Medulla oblongata (tissue), 1 donor: ENCODE results near the gene MT1M.
"Not testable (repeated sequence)": the region's sequence is repeated elsewhere in the genome, so short reads cannot be mapped to it uniquely, and the experiment has no call there.

Source experiments
- DNase-seq: peaks from one replicate; pipeline ENCODE4 v3.0.0-alpha.2; 2015; ENCODE audit errors: extremely low spot score

Gene MT1M

DNA sequence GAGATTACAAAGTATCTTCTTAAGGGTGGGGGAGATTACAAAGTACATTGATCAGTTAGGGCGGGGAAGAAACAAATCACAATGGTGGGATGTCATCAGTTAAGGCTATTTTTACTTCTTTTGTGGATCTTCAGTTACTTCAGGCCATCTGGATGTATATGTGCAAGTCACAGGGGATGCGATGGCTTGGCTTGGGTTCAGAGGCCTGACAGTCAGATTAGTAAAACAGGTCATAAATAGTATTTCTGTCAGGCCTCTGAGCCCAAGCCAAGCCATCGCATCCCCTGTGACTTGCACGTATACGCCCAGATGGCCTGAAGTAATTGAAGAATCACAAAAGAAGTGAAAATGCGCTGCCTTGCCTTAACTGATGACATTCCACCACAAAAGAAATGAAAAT, 42.1 kb downstream of the MT1M start:
- DNase-seq, result not testable (repeated sequence)

DNA sequence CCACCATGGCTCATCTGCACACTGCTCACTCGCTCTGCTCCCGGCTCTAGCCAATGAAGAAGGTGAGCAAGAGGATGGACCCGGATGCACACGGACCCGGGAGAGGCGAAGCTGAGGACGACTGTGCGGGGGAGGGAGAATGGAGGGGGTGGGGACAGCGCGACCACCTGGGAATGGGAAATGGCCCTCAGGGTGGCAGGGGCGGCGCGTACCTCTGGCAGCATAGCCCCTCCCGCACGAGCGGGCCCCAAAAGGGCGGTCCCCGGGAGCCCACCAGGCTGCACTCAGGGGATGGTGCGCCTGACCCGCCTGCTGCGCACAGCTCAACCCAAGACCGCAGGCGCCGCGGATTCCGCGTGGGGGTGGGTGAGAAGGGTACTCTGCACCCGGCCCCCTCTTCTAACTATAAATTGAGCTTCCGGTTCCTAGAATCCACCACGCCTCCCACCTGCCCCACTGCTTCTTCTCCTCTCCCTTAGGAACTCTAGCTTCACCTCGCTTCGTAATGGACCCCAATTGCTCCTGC, 43.3 kb downstream of the MT1M start:
- no peak for DNase-seq

DNA sequence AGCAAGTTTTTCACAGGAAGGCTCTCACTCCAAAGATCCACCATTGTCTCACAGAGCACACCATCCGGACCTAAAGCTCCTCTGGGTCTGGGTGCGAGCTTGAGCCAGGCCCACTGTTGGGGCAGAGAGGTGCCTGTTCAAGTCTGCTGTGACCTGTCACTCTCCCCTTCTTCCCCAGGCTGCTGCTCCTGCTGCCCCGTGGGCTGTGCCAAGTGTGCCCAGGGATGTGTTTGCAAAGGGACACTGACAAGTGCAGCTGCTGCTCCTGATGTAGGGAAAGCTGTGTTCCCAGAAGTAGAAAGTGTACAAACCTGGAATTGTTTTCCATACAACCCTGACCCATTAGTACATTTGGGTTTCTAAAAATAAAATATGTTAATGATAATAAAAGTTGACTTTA, 45.0 kb downstream of the MT1M start:
- no peak for DNase-seq

DNA sequence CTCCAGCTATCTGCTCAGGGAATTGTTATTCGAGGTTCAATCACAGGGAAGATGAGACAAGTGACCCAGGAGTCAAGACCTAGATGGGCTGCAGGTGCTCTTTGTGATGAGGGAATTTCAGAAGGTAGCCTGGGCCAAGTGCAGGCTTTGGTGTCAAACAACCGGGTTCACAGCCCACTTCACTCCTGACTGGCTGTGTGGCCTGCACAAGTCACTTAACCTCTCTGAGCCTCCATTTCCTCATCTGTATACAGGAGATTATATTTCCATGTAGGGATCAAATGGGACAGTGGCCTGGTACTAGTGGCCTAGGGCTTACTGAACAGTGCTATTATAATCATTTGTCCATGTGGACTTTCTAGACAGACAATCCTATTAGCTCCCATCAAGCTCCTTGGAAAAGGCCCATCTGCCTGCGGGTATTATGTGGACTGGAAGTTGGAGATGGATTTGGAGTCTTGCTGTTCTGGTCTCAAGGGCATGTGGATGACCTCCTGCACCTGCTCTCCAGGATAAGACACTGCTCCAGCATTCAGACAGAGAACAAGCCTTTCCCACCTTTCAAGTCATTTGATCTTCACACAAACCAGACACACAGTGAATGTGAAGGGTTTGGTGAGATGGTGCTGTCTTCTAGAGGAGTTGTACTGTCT, 46.7 kb downstream of the MT1M start:
- DNase-seq, result no peak

DNA sequence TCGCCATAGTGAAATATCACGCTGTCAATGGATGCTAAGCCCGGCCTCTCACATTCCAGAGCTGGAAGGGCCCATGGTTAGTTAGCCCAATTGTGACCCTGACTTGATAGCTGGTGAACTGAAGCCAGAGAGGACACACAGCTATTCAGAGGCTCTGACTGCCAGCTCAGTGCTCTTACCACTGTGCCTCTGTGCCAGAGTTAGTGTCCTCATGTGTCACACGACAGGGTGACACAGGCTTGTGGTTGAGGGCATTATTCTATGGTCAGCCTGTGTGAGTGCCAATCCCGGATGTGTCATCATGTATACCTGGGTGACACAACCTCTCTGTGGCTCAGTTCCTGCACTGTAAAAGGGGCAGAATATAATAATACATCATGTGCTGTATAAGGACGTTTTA, 47.4 kb downstream of the MT1M start:
- DNase-seq, result no peak

DNA sequence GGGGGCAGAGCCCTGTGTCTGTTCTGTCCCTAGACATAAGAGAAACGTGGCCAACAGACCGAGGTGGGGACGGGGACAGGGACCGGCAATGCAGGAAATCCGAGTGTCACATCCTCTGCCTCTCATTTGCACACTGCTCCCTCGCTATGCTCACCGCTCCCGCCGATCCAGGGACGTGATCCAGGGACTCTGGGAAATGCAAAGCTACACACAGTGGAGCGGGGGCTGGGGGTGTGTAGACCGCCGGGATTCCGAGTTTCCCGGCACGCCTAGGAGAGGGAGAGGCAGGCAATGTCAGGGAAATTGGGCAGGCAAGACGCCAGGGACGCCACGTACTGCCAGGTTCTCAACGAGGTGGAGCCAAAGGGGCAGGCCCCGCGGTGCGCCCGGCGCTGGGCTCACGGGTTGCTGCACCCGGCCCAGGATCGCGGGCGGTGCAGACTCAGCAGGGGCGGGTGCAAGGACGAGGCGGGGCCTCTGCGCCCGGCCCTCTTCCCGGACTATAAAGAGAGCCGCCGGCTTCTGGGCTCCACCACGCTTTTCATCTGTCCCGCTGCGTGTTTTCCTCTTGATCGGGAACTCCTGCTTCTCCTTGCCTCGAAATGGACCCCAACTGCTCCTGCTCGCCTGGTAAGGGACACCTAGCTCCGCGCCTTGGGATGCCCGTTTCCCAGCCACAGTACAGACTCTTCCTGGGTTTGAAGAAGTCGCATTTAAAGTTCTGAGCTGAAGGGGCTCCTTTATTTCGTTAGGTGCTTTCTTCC, 49.7 kb downstream of the MT1M start, which contains the start of gene MT1X:
Gene MT1X (plus strand): TSS at position 532 of the 764 bp plus-strand sequence. CDS start 71 bp downstream, at position 603.
- peak; percentile 91 for DNase-seq

DNA sequence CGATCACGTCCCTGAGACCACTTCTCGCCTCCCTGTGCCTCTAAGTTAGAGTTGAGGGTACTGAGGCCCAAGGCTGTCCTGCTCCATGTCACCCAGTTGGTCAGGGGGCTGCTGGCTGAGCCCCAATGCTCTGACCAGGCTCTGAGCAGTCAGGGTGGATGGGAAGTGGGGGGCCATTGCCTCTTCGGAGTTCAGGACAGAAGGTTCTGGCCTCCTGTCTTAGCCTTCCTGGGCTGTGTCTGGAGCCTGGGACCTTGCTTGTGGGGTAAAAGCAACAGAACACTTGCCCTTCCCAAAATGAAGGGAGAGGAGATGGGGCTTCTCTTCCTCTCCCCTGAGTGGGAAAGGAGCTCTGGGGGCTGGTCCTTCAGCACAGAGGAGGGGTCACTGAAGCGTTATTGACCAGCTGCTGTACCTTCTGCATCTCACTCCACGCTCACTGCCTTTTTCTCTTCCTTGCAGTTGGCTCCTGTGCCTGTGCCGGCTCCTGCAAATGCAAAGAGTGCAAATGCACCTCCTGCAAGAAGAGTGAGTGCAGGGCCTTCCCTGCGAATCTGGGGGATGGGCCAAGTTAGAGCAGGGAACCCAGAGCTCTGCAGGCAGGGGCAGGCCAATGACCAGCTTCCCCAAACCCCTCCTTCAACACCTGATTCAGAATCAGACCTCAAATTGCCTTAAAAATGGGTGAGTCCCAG, 50.4 kb downstream of the MT1M start:
- no peak for DNase-seq
